HepG2 (cell line): ENCODE data around the gene STAT5A. TPM values are rescaled to one million over a fixed set of nuclear protein-coding genes. Genes with fewer than 3 reads are reported as not detected.

ENCODE experiments used
- ATAC-seq: fragments of 200-7000 bp; cut with Tn5 transposase; 3 replicates; pipeline ENCODE4 v1.9.1; 2020; ENCODE audit warnings: mild to moderate bottlenecking, moderate library complexity
- BruUV-seq: library from RNA; stranded (reverse); fragments of 400-500 nt; replicated peaks from 2 replicates; lab custom pipeline; 2021; lab: Mats Ljungman, UMichigan
- CTCF ChIA-PET: fragments of 300-600 bp; formaldehyde crosslinking; extraction: SDS; loops from one replicate; lab custom pipeline; 2021; ENCODE audit warnings: low total read pairs, inconsistent platforms, low intra/inter-chr PET ratio; lab: Yijun Ruan, JAX
- POLR2A ChIA-PET: fragments of 350-600 bp; sonication (Branson Sonifier 250); formaldehyde crosslinking; loops from one replicate; lab custom pipeline; 2020; ENCODE audit warnings: antibody characterized with exemption, inconsistent platforms; lab: Yijun Ruan, JAX
- DNase-seq: peaks from one replicate; pipeline ENCODE4 v3.0.0-alpha.2; 2015; ENCODE audit warnings: low spot score
- FAIRE-seq: peaks from 3 replicates; lab custom pipeline; 2011; peaks lifted over from hg19 to GRCh38; lab: Jason Lieb, UNC
- H2AFZ ChIP-seq: one replicate; pipeline ENCODE4 v1.6.1; 2011; ENCODE audit warnings: low read length, inconsistent platforms
- H3K27ac ChIP-seq: fragments of 300-600 bp; 3 replicates; pipeline ENCODE4 v1.8.0; 2011; ENCODE audit warnings: mixed run types, mild to moderate bottlenecking, mixed read lengths, low read length, inconsistent platforms; ENCODE audit not compliant: insufficient read depth; ENCODE audit errors: extremely low read length
- H3K27me3 ChIP-seq, 2 experiments: fragments of 200-600 bp in 1 of 2; 2 replicates in 1 of 2; 3 replicates in 1 of 2; pipeline versions ENCODE4 v1.6.0 to v1.8.0; 2011; ENCODE audit warnings: low read length in 2 of 2, mild to moderate bottlenecking in 2 of 2, moderate library complexity in 2 of 2, inconsistent platforms in 1 of 2; ENCODE audit not compliant: insufficient read depth in 2 of 2, control insufficient read depth in 1 of 2
- H3K36me3 ChIP-seq, 2 experiments: fragments of 200-600 bp in 1 of 2; replicated peaks in 1 of 2; 2 replicates in 1 of 2; 3 replicates in 1 of 2; pipeline versions ENCODE4 v1.5.1 to v1.8.0; 2011; ENCODE audit warnings: low read length in 2 of 2, inconsistent platforms in 1 of 2; ENCODE audit not compliant: insufficient read depth in 2 of 2, control insufficient read depth in 1 of 2
- H3K4me1 ChIP-seq: 2 replicates; pipeline ENCODE4 v1.5.1; 2012; ENCODE audit warnings: low read length, inconsistent platforms; ENCODE audit not compliant: insufficient read depth
- H3K4me2 ChIP-seq: 2 replicates; pipeline ENCODE4 v1.6.0; 2011; ENCODE audit warnings: low read depth, low read length, inconsistent platforms
- H3K4me3 ChIP-seq, 3 experiments: fragments of 200-600 bp in 1 of 3; sonication (generic), shearing (Covaris generic) in 1 of 3; replicated peaks in 1 of 3; 2 replicates each; pipeline ENCODE4 v1.5.1; 2011 to 2016; ENCODE audit warnings: low read length in 3 of 3, inconsistent platforms in 2 of 3, low read depth in 2 of 3, mild to moderate bottlenecking in 2 of 3, control low read depth in 1 of 3, mixed read lengths in 1 of 3; ENCODE audit not compliant: insufficient read depth in 1 of 3
- H3K79me2 ChIP-seq: one replicate; pipeline ENCODE4 v1.6.1; 2011; ENCODE audit warnings: low read length, inconsistent platforms; ENCODE audit not compliant: insufficient read depth
- H3K9ac ChIP-seq: 2 replicates; pipeline ENCODE4 v1.6.0; 2011; ENCODE audit warnings: mild to moderate bottlenecking, low read depth, low read length, inconsistent platforms; ENCODE audit not compliant: insufficient read depth
- H3K9me3 ChIP-seq: 2 replicates; pipeline ENCODE4 v1.5.1; 2012; ENCODE audit warnings: mild to moderate bottlenecking, low read length
- H4K20me1 ChIP-seq: 2 replicates; pipeline ENCODE4 v1.6.0; 2011; ENCODE audit warnings: inconsistent platforms, mild to moderate bottlenecking, low read length, moderate library complexity; ENCODE audit not compliant: insufficient read depth
- KLF9 ChIP-seq: IDR thresholded peaks from 2 replicates; pipeline ENCODE4 v1.6.1; 2016; ENCODE audit warnings: low read depth
- NONO ChIP-seq, 2 experiments: fragments of 450-650 bp in 1 of 2; sonication (generic) in 1 of 2; formaldehyde crosslinking in 1 of 2; IDR thresholded peaks in 1 of 2; conservative IDR thresholded peaks in 1 of 2; 2 replicates each; pipeline versions ENCODE4 v1.6.1 to v1.8.0; 2017 to 2022; ENCODE audit warnings: mild to moderate bottlenecking in 1 of 2, missing genetic modification reagents in 1 of 2, moderate library complexity in 1 of 2
- RFXAP ChIP-seq: sonication (generic); formaldehyde crosslinking; IDR thresholded peaks from 2 replicates; pipeline ENCODE4 v1.4.0; 2020; ENCODE audit warnings: missing genetic modification reagents, borderline replicate concordance
- USF2 ChIP-seq, 2 experiments: sonication (generic) in 1 of 2; formaldehyde crosslinking in 1 of 2; IDR thresholded peaks; 2 replicates each; pipeline versions ENCODE4 v1.5.1 to v1.6.1; 2011 to 2020; ENCODE audit warnings: borderline replicate concordance in 1 of 2, low read depth in 1 of 2, low read length in 1 of 2, mild to moderate bottlenecking in 1 of 2, missing genetic modification reagents in 1 of 2, moderate library complexity in 1 of 2
- WGBS: methylation state at CpG from one replicate; pipeline ENCODE4 v1.1.6; 2017; ENCODE audit warnings: low lambda C conversion rate; 5-methylcytosine and 5-hydroxymethylcytosine counted together
- in situ Hi-C: cut with HindIII; loops from 2 replicates; pipeline ENCODE4 v1.10.0; 2017; ENCODE audit warnings: low pct_unique_long_range_greater_than_20kb; ENCODE audit not compliant: extremely low pct_ligation_motif_present
- intact Hi-C: fragments of 100-400 bp; cut with micrococcal nuclease; formaldehyde crosslinking; loops from one replicate; pipeline ENCODE4 v1.10.0; 2022; ENCODE audit not compliant: unreplicated experiment
- polyA plus RNA-seq, 8 experiments: library from polyadenylated mRNA; depleted of rRNA in 3 of 8; stranded (reverse) in 7 of 8; unstranded in 1 of 8; fragments of >200 nt; fragmentation: Illumina TruSeq in 4 of 8; extraction: Trizol in 4 of 8; gene quantifications; 2 replicates each; pipeline versions ENCODE4 v1.2.1 to v1.2.3, GENCODE V29; 2011 to 2016; ENCODE audit warnings: low read depth in 4 of 8, missing spikeins in 1 of 8, mixed read lengths in 1 of 8; ENCODE audit not compliant: insufficient read depth in 1 of 8
- total RNA-seq, 5 experiments: library from RNA; depleted of rRNA; stranded (reverse); fragments of >200 nt; fragmentation: Illumina TruSeq; extraction: Trizol; gene quantifications; 2 replicates each; pipeline ENCODE4 v1.2.3, GENCODE V29; 2016; ENCODE audit warnings: low read depth in 1 of 5

STAT5A gene
- total and polyA plus RNA-seq, 2 of the 13 experiments (the other 11 are each of a cell fraction or from before 2014, with no cell fraction given) = 1.4 to 4.1 TPM

GRCh38 chr17:42284566-42284965, 3.7 kb upstream of the STAT5A start (continued):
- TF ChIP-seq KLF9 = no peak
- no peak for TF ChIP-seq NONO (IDR thresholded peaks at IDR 0.05)
- TF ChIP-seq NONO (CRISPR knock-in tag; conservative IDR thresholded peaks at IDR 0.05) = no peak
- TF ChIP-seq USF2 (IDR thresholded peaks at IDR 0.05; ENCODE audit: low read depth, low read length) = no peak
- no peak for TF ChIP-seq USF2 (CRISPR knock-in tag; IDR thresholded peaks at IDR 0.05; ENCODE audit: borderline replicate concordance)
- TF ChIP-seq, all 625 proteins: peak for 0

DNA sequence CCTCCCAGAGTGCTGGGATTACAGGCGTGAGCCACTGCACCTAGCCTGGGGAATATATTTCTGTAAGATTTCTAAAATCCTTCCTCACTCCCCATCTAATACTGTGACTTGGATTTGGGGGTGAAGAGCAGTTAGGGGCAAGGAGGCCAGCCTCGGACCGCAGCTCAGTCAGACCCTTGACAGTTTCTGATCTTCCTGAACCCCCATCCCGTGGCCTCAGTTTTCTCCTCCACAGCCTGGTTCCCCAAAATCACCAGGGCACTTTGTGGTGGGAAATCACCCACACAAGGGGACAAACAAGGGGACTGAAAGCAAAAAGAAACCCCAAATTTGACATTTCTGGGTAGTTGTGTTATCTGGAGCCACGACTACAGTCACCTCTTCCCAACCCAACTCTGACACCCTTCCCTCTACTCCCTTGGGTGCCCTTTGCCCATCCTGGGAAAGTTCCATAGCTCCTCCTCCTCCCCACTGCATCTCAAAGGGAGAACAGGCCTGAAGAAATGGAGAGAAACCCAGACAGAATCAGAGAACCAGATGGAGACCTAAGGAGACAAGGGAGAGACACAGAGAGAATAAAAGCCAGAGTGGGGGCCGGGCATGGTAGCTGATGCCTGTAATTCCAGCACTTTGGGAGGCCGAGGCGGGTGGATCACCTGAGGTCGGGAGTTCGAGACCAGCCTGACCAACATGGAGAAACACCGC, 2.8 kb upstream of the STAT5A start:
- Histone ChIP-seq H3K4me3 (no peak overlapping the region), H3K36me3 (no peaks in the 10 kb centered on the region), H3K27ac (no peak overlapping the region), H2AFZ (no peak overlapping the region), H3K79me2 (no peaks in the 10 kb centered on the region), H4K20me1 (no peaks in the 10 kb centered on the region), H3K4me1 (peaks cover 56% of the 10 kb centered on the region), H3K9ac (no peak overlapping the region), H3K4me2 (no peak overlapping the region), H3K27me3 (peaks cover 6 to 36% of the 10 kb centered on the region in 2 experiments; a peak in 4 of 5 replicates), H3K9me3 (no peaks in the 10 kb centered on the region)
- CTCF ChIA-PET = no interaction called here
- ATAC-seq (no peak), DNase-seq (no peak), FAIRE-seq (no peak)
- in situ Hi-C loops = no loop called here
- BruUV-seq = no TSS peak
- POLR2A ChIA-PET = interaction anchor here (2.6 kb wide), 1 partner anchor 8 kb away, joined by 9 read pairs; no protein-coding TSS in a partner anchor
- TF ChIP-seq RFXAP = no peak
- WGBS = 68% methylated on average over 11 of the region's 11 CpGs
- intact Hi-C loops = loop anchor here (10.0 kb wide), 1 partner anchor 61 kb away; no protein-coding TSS in a partner anchor
